Urinary bladder (tissue), 4 donors: Measurements from ENCODE around the gene FAM186B. TPM values are rescaled to one million over a fixed set of nuclear protein-coding genes. Genes with fewer than 3 reads are reported as not detected.
"Not testable (repeated sequence)": the region's sequence is repeated elsewhere in the genome, so short reads cannot be mapped to it uniquely, and the experiment has no call there.

Experiments
- DNase-seq: peaks from one replicate; pipeline ENCODE4 v3.0.0-alpha.2; 2015; ENCODE audit errors: extremely low spot score
- H3K27ac ChIP-seq: one replicate; pipeline ENCODE4 v1.5.1; 2013; ENCODE audit warnings: low read depth, mild to moderate bottlenecking, moderate library complexity
- H3K36me3 ChIP-seq: one replicate; pipeline ENCODE4 v1.6.1; 2013; ENCODE audit warnings: mild to moderate bottlenecking, moderate library complexity; ENCODE audit not compliant: insufficient read depth
- H3K4me1 ChIP-seq: one replicate; pipeline ENCODE4 v1.6.1; 2013; ENCODE audit warnings: mild to moderate bottlenecking, moderate library complexity; ENCODE audit not compliant: insufficient read depth
- H3K4me3 ChIP-seq: one replicate; pipeline ENCODE4 v1.5.1; 2013; ENCODE audit warnings: low read depth, low read length
- WGBS: extraction: QIAGEN DNeasy Blood & Tissue Kit; methylation state at CpG from one replicate; pipeline ENCODE4 v1.1.7; 2013; 5-methylcytosine and 5-hydroxymethylcytosine counted together
- polyA plus RNA-seq: library from polyadenylated mRNA; stranded (reverse); fragments of 200-250 nt; gene quantifications from one replicate; pipeline ENCODE4 v1.2.3, GENCODE V29; 2013
- total RNA-seq: library from RNA; depleted of rRNA; stranded (reverse); fragments of >200 nt; gene quantifications from one replicate; pipeline ENCODE4 v1.2.3, GENCODE V29; 2014
- donor health status: healthy with polysubstance abuse.
- donor health status: healthy.

Gene FAM186B
- total and polyA plus RNA-seq, 2 donors, result 0.16 to 0.25 TPM

GRCh38 chr12:49626836-49627235 is 21.4 kb upstream of the FAM186B start:
- Histone ChIP-seq H3K4me3 (no peak overlapping the region), H3K27ac (no peak overlapping the region), H3K36me3 (no peaks in the 10 kb centered on the region), H3K4me1 (no peaks in the 10 kb centered on the region)
- WGBS, result 90% methylated on average over 1 of the region's 1 CpG
- no peak for DNase-seq

- Histone ChIP-seq H3K27ac (no peak overlapping the region), H3K4me1 (no peaks in the 10 kb centered on the region)
- WGBS, result 75% methylated on average over 6 of the region's 6 CpGs
These were observed 20.9 kb upstream of the FAM186B start for GRCh38 chr12:49626169-49626835.

GRCh38 chr12:49624921-49625577 is 19.6 kb upstream of the FAM186B start:
- 55% methylated on average over 4 of the region's 4 CpGs for WGBS

More at GRCh38 chr12:49626169-49626835, 20.9 kb upstream of the FAM186B start:
- no peak for DNase-seq
- Histone ChIP-seq H3K4me3 (no peak overlapping the region), H3K36me3 (no peaks in the 10 kb centered on the region)

GRCh38 chr12:49623142-49623904 is 17.9 kb upstream of the FAM186B start, which contains the start of gene PRPF40B:
PRPF40B (plus strand) TSS chr12:49623561; CDS start chr12:49623591, 30 bp downstream.
- H3K36me3 ChIP-seq, result no peaks in the 10 kb centered on the region
- peak within 1 kb of the TSS; percentile 72 for H3K27ac ChIP-seq
- peak within 1 kb of the TSS; percentile 63 for H3K4me3 ChIP-seq
- DNase-seq, result peak; percentile 39
- H3K4me1 ChIP-seq, result no peaks in the 10 kb centered on the region
- 1% methylated on average over 76 of the region's 76 CpGs for WGBS

More at GRCh38 chr12:49624921-49625577, 19.6 kb upstream of the FAM186B start:
- Histone ChIP-seq H3K36me3 (no peaks in the 10 kb centered on the region), H3K4me3 (no peak overlapping the region), H3K4me1 (no peaks in the 10 kb centered on the region), H3K27ac (no peak overlapping the region)
- no peak for DNase-seq

GRCh38 chr12:49622501-49623141 is 17.2 kb upstream of the FAM186B start:
- no peaks in the 10 kb centered on the region for H3K4me1 ChIP-seq
- DNase-seq, result no peak
- under 1% methylated on average over 22 of the region's 22 CpGs for WGBS
- peak overlapping the region; percentile 49 for H3K27ac ChIP-seq
- H3K36me3 ChIP-seq, result no peaks in the 10 kb centered on the region
- peak overlapping the region; percentile 63 for H3K4me3 ChIP-seq

- H3K4me3 ChIP-seq, result peak overlapping the region; percentile 63
- no peaks in the 10 kb centered on the region for H3K36me3 ChIP-seq
- H3K4me1 ChIP-seq, result no peaks in the 10 kb centered on the region
- 6% methylated on average over 33 of the region's 33 CpGs for WGBS
- no peak for DNase-seq
- no peak overlapping the region for H3K27ac ChIP-seq
These were observed 16.4 kb upstream of the FAM186B start for GRCh38 chr12:49621651-49622500.

- H3K27ac ChIP-seq, result no peak overlapping the region
- DNase-seq, result no peak
- H3K4me1 ChIP-seq, result no peaks in the 10 kb centered on the region
- no peaks in the 10 kb centered on the region for H3K36me3 ChIP-seq
- 84% methylated on average over 3 of the region's 3 CpGs for WGBS
- no peak overlapping the region for H3K4me3 ChIP-seq
These were observed 13.8 kb upstream of the FAM186B start for GRCh38 chr12:49619286-49619685.

GRCh38 chr12:49618576-49618975 is 13.1 kb upstream of the FAM186B start:
- H3K27ac ChIP-seq, result no peak overlapping the region
- 26% methylated on average over 1 of the region's 1 CpG for WGBS
- no peak overlapping the region for H3K4me3 ChIP-seq
- DNase-seq, result no peak
- H3K36me3 ChIP-seq, result no peaks in the 10 kb centered on the region
- H3K4me1 ChIP-seq, result no peaks in the 10 kb centered on the region

- Histone ChIP-seq H3K4me1 (no peaks in the 10 kb centered on the region), H3K36me3 (no peaks in the 10 kb centered on the region), H3K27ac (no peak overlapping the region), H3K4me3 (no peak overlapping the region)
- DNase-seq, result no peak
- 52% methylated on average over 5 of the region's 5 CpGs for WGBS
These were observed 11.2 kb upstream of the FAM186B start for GRCh38 chr12:49616533-49617219.

GRCh38 chr12:49615725-49616124 is 10.3 kb upstream of the FAM186B start:
- Histone ChIP-seq H3K36me3 (no peaks in the 10 kb centered on the region), H3K27ac (no peak overlapping the region), H3K4me3 (no peak overlapping the region), H3K4me1 (no peaks in the 10 kb centered on the region)
- no peak for DNase-seq
- WGBS, result 93% methylated on average over 7 of the region's 7 CpGs

- no peaks in the 10 kb centered on the region for H3K36me3 ChIP-seq
- no peak overlapping the region for H3K4me3 ChIP-seq
- H3K27ac ChIP-seq, result no peak overlapping the region
- no peaks in the 10 kb centered on the region for H3K4me1 ChIP-seq
- DNase-seq, result no peak
These were observed 6.8 kb upstream of the FAM186B start for GRCh38 chr12:49612210-49612609.

GRCh38 chr12:49610785-49611184 is 5.3 kb upstream of the FAM186B start:
- not testable (repeated sequence) for H3K4me3 ChIP-seq, H3K27ac ChIP-seq, H3K4me1 ChIP-seq, H3K36me3 ChIP-seq, DNase-seq
- 99% methylated on average over 4 of the region's 4 CpGs for WGBS
